ENCODE data around the gene CLK1.

Gene CLK1

DNA sequence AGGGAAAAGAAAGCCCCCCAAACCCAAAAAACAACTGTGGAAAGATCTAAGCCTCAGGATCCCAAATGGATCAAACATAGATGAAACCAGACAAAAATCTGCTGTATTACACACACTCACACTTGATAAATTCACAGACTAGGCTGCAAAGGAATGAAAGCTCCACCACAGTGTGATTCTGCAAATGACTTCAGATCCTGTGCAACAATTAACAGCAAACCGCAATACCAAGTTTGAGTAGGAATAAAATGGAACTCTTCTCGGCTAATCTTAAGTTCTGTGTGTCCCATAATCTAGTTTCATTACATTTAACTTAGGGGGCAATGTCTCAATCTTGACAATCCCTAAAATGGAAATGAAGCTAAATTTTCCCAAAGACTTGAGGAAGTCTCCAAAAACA lies 11.9 kb downstream of the CLK1 start:
- Histone ChIP-seq H3K36me3 (ENCODE audit: control insufficient read depth, insufficient read depth, low read length) (no peaks in the 10 kb centered on the region), H3K27ac (no peak overlapping the region), H3K9me3 (ENCODE audit: control insufficient read depth, low read length) (no peaks in the 10 kb centered on the region), H3K79me2 (peaks cover under 1% of the 10 kb centered on the region), H3K4me1 (no peaks in the 10 kb centered on the region), H3K4me2 (ENCODE audit: low read length) (no peak overlapping the region), H3K27me3 (ENCODE audit: control insufficient read depth, insufficient read depth, low read length) (no peaks in the 10 kb centered on the region), H2AFZ (no peak overlapping the region), H3K9ac (no peak overlapping the region), H3K4me3 (ENCODE audit: low read depth, low read length) (no peak overlapping the region)
- TF ChIP-seq CTCF (IDR thresholded peaks at IDR 0.05): no peak

DNA sequence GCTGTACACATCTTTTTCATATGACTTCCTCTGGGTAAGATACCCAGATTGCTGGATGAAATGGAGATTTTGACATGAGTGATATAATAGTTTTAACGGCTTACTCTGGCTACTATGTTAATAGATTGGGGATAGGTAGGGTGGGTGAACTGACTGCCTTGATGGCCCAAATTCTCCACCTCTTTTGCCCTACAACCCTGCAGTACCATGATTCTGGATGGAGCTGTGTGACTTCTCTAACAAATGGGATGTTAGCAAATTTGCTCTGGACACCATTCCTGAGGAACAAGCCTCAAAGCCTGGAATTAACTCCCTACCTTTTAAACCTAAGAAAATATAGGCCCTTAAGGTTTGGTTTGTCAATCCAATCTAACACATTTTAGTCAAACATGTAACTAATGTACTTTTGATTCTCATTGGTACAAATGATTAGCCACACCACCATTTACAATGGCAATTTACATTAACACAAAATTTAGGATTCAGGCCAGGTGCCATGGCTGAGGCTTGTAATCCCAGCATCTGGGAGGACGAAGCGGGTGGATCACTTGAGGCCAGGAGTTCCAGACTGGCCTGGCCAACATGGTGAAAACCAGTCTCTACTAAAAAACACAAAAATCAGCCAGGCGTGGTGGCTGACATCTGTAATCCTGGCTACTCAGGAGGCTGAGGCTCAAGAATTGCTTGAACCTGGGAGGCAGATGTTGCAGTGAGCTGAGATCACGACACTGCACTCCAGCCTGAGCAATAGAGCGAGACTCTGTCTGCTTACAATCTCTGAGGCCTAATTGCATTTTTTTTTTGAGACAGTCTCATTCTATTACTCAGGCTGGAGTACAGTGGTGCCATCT lies 12.8 kb downstream of the CLK1 start:
- Histone ChIP-seq H3K4me3 (ENCODE audit: low read depth, low read length) (no peak overlapping the region), H3K27ac (no peak overlapping the region), H2AFZ (no peak overlapping the region), H3K36me3 (ENCODE audit: control insufficient read depth, insufficient read depth, low read length) (no peaks in the 10 kb centered on the region), H3K27me3 (ENCODE audit: control insufficient read depth, insufficient read depth, low read length) (no peaks in the 10 kb centered on the region), H3K79me2 (no peaks in the 10 kb centered on the region), H3K9me3 (ENCODE audit: control insufficient read depth, low read length) (no peaks in the 10 kb centered on the region), H3K4me1 (no peaks in the 10 kb centered on the region), H3K4me2 (ENCODE audit: low read length) (no peak overlapping the region), H3K9ac (no peak overlapping the region)
- TF ChIP-seq CTCF (IDR thresholded peaks at IDR 0.05): no peak

DNA sequence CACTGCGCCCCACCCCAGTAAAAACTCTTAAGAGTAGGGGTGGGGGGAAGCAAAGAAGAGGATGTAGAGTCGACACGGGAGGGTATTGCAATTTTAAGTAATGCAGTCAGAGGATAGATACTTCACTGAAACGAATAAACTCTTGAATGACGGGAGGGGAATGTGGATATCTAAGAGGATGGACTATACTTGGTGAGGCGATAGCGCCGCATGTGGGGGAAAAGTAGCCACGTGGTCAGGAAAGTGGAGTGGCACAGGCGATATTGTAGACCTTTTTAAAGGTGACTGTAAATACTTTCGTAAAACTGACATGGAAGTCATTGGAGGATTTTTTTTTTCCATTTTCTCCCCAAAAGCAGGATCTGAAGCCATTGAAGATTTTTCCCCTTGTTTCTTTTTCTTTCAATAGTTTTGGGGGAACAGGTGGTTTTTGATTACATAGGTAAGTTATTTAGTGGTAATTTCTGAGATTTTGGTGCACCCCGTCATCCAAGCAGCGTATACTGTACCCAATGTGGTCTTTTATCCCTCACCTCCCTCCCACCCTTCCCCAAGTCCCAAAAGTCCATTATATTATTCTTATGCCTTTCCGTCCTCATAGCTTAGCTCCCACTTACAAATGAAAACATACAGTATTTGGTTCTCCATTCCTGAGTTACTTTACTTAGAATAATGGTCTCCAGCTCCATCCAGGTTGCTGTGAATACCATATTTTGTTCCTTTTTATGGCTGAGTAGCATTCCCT lies 13.8 kb downstream of the CLK1 start:
- H3K4me3 ChIP-seq (ENCODE audit: low read depth, low read length): no peak overlapping the region
- H3K9me3 ChIP-seq (ENCODE audit: control insufficient read depth, low read length): no peaks in the 10 kb centered on the region
- H3K27ac ChIP-seq: no peak overlapping the region
- no peaks in the 10 kb centered on the region for H3K79me2 ChIP-seq
- no peak overlapping the region for H2AFZ ChIP-seq
- H3K36me3 ChIP-seq (ENCODE audit: control insufficient read depth, insufficient read depth, low read length): no peaks in the 10 kb centered on the region
- no peak for TF ChIP-seq CTCF (IDR thresholded peaks at IDR 0.05)
- no peak overlapping the region for H3K9ac ChIP-seq
- H3K27me3 ChIP-seq (ENCODE audit: control insufficient read depth, insufficient read depth, low read length): no peaks in the 10 kb centered on the region
- H3K4me2 ChIP-seq (ENCODE audit: low read length): no peak overlapping the region
- no peaks in the 10 kb centered on the region for H3K4me1 ChIP-seq

GRCh38 chr2:200847939-200848338 lies 16.5 kb downstream of the CLK1 start:
- Histone ChIP-seq H2AFZ (no peak overlapping the region), H3K4me3 (ENCODE audit: low read depth, low read length) (no peak overlapping the region), H3K79me2 (no peaks in the 10 kb centered on the region), H3K27ac (no peak overlapping the region), H3K36me3 (ENCODE audit: control insufficient read depth, insufficient read depth, low read length) (no peaks in the 10 kb centered on the region), H3K9me3 (ENCODE audit: control insufficient read depth, low read length) (no peaks in the 10 kb centered on the region), H3K9ac (no peak overlapping the region), H3K27me3 (ENCODE audit: control insufficient read depth, insufficient read depth, low read length) (no peaks in the 10 kb centered on the region), H3K4me1 (no peaks in the 10 kb centered on the region), H3K4me2 (ENCODE audit: low read length) (no peak overlapping the region)
- no peak for TF ChIP-seq CTCF (IDR thresholded peaks at IDR 0.05)
